K562 (cell line): ENCODE results near the gene DCAKD. TPM values are rescaled to one million over a fixed set of nuclear protein-coding genes. Genes with fewer than 3 reads are reported as not detected.

ENCODE experiments used
- ATAC-seq: fragments of 200-7000 bp; cut with Tn5 transposase; 3 replicates; pipeline ENCODE4 v1.9.1; 2020; ENCODE audit warnings: moderate library complexity
- BruUV-seq: library from RNA; stranded (reverse); fragments of 400-500 nt; replicated peaks from 2 replicates; lab custom pipeline; 2021; lab: Mats Ljungman, UMichigan
- CTCF ChIA-PET: fragments of 300-600 bp; formaldehyde crosslinking; extraction: SDS; loops from one replicate; lab custom pipeline; 2021; ENCODE audit warnings: low intra/inter-chr PET ratio; lab: Yijun Ruan, JAX
- POLR2A ChIA-PET: fragments of 300-600, 350-650 bp; sonication (Branson Sonifier 250); formaldehyde crosslinking; extraction: SDS; loops from one replicate; lab custom pipeline; 2021; ENCODE audit warnings: antibody characterized with exemption, inconsistent platforms; lab: Yijun Ruan, JAX
- DNase-seq, 4 experiments: peaks; one replicate each; pipeline versions ENCODE4 v3.0.0 to v3.0.0-alpha.2; 2011 to 2018; ENCODE audit warnings: low spot score in 3 of 4, mixed read lengths in 3 of 4; ENCODE audit errors: extremely low read depth in 1 of 4
- FAIRE-seq: peaks from 2 replicates; lab custom pipeline; 2011; peaks lifted over from hg19 to GRCh38; lab: Jason Lieb, UNC
- H2AFZ ChIP-seq: 2 replicates; pipeline ENCODE4 v1.6.0; 2011; ENCODE audit warnings: low read depth, low read length, control low read depth, inconsistent platforms
- H3K27ac ChIP-seq: fragments of 200-600 bp; 3 replicates; pipeline ENCODE4 v1.8.0; 2011; ENCODE audit warnings: low read depth, mild to moderate bottlenecking, control low read depth, inconsistent platforms, low read length, moderate library complexity, mixed read lengths; ENCODE audit errors: extremely low read depth
- H3K27me3 ChIP-seq, 2 experiments: fragments of 300-600 bp in 1 of 2; 2 replicates in 1 of 2; 3 replicates in 1 of 2; pipeline versions ENCODE4 v1.6.0 to v1.8.0; 2011; ENCODE audit warnings: inconsistent platforms in 2 of 2, low read length in 2 of 2, mild to moderate bottlenecking in 1 of 2, mixed read lengths in 1 of 2, moderate library complexity in 1 of 2; ENCODE audit not compliant: control insufficient read depth in 2 of 2, insufficient read depth in 2 of 2
- H3K36me3 ChIP-seq: fragments of 300-600 bp; 3 replicates; pipeline ENCODE4 v1.8.0; 2011; ENCODE audit warnings: mild to moderate bottlenecking, low read length, inconsistent platforms; ENCODE audit not compliant: control insufficient read depth, insufficient read depth
- H3K4me1 ChIP-seq, 2 experiments: fragments of 200-600 bp in 1 of 2; replicated peaks in 1 of 2; 2 replicates in 1 of 2; 3 replicates in 1 of 2; pipeline versions ENCODE4 v1.5.1 to v1.8.0; 2011; ENCODE audit warnings: inconsistent platforms in 2 of 2, low read length in 2 of 2, mild to moderate bottlenecking in 1 of 2, mixed read lengths in 1 of 2, moderate library complexity in 1 of 2; ENCODE audit not compliant: control insufficient read depth in 2 of 2, insufficient read depth in 2 of 2
- H3K4me2 ChIP-seq: 2 replicates; pipeline ENCODE4 v1.6.1; 2011; ENCODE audit warnings: low read length, control low read depth, inconsistent platforms, mixed read lengths; ENCODE audit not compliant: insufficient read depth
- H3K4me3 ChIP-seq: fragments of 200-600 bp; sonication (generic), shearing (Covaris generic); 2 replicates; pipeline ENCODE4 v1.5.1; 2016; ENCODE audit warnings: control low read depth, inconsistent platforms
- H3K79me2 ChIP-seq: fragments of 200-600 bp; 3 replicates; pipeline ENCODE4 v1.8.0; 2011; ENCODE audit warnings: low read length, inconsistent platforms; ENCODE audit not compliant: control insufficient read depth, insufficient read depth
- H3K9ac ChIP-seq, 2 experiments: 2 replicates each; pipeline versions ENCODE4 v1.6.0 to v1.6.1; 2011; ENCODE audit warnings: low read depth in 2 of 2, low read length in 2 of 2, control low read depth in 1 of 2, inconsistent platforms in 1 of 2, mild to moderate bottlenecking in 1 of 2, mixed read lengths in 1 of 2; ENCODE audit not compliant: insufficient read depth in 1 of 2
- H3K9me1 ChIP-seq: one replicate; pipeline ENCODE4 v1.6.0; 2011; ENCODE audit warnings: inconsistent platforms, mild to moderate bottlenecking, low read length, moderate library complexity; ENCODE audit not compliant: control insufficient read depth, insufficient read depth
- H3K9me3 ChIP-seq: replicated peaks from 2 replicates; pipeline ENCODE4 v1.5.1; 2011; ENCODE audit warnings: low read depth, low read length, inconsistent platforms; ENCODE audit not compliant: control insufficient read depth, insufficient read depth
- H4K20me1 ChIP-seq: replicated peaks from 2 replicates; pipeline ENCODE4 v1.6.1; 2011; ENCODE audit warnings: low read length, inconsistent platforms, mixed read lengths; ENCODE audit not compliant: control insufficient read depth, insufficient read depth
- FOXP1 ChIP-seq: sonication (generic); formaldehyde crosslinking; IDR thresholded peaks from 2 replicates; pipeline ENCODE4 v1.8.0; 2022; ENCODE audit warnings: mild to moderate bottlenecking, missing genetic modification reagents
- GATA2 ChIP-seq: sonication (generic); formaldehyde crosslinking; IDR thresholded peaks from 2 replicates; pipeline ENCODE4 v1.4.0; 2020; ENCODE audit warnings: mild to moderate bottlenecking, missing genetic modification reagents
- HMG20B ChIP-seq: fragments of 250-450 bp; sonication (Bioruptor Pico); IDR thresholded peaks from 2 replicates; pipeline ENCODE4 v1.5.0; 2021; ENCODE audit warnings: mild to moderate bottlenecking
- NR4A1 ChIP-seq, 2 experiments: fragments of 250-450 bp in 1 of 2; fragments of 450-650 bp in 1 of 2; sonication (Bioruptor Pico) in 1 of 2; IDR thresholded peaks; 2 replicates each; pipeline versions ENCODE4 v1.4.0 to v1.6.1; 2016 to 2020; ENCODE audit warnings: mild to moderate bottlenecking in 2 of 2, missing compliant biosample characterization in 1 of 2, missing genetic modification characterization in 1 of 2, moderate library complexity in 1 of 2
- POLR2G ChIP-seq: fragments of 200-400 bp; formaldehyde crosslinking; IDR thresholded peaks from 2 replicates; pipeline ENCODE4 v1.6.1; 2017; ENCODE audit warnings: low read depth, mild to moderate bottlenecking, antibody characterized with exemption, low read length, moderate library complexity
- TAF9B ChIP-seq: fragments of 450-650 bp; IDR thresholded peaks from 2 replicates; pipeline ENCODE4 v1.6.1; 2018; ENCODE audit warnings: mild to moderate bottlenecking; ENCODE audit not compliant: partially characterized antibody
- WGBS: fragments of 100-300 bp; shearing (Covaris generic); methylation state at CpG from one replicate; pipeline ENCODE4 v1.1.6; 2016; ENCODE audit warnings: low coverage, mixed read lengths; ENCODE audit not compliant: insufficient coverage; ENCODE audit errors: missing lambda C conversion rate; 5-methylcytosine and 5-hydroxymethylcytosine counted together
- in situ Hi-C: fragments of 300-500 bp; cut with MboI; formaldehyde crosslinking; loops from 4 replicates; pipeline ENCODE4 v1.15.0; 2018; ENCODE audit warnings: inconsistent platforms, mixed read lengths
- intact Hi-C: fragments of 100-400 bp; cut with micrococcal nuclease; formaldehyde crosslinking; loops from 2 replicates; pipeline ENCODE4 v1.14.2; 2022
- polyA plus RNA-seq, 8 experiments: library from polyadenylated mRNA; depleted of rRNA in 4 of 8; stranded (reverse) in 5 of 8; unstranded in 3 of 8; fragments of >200 nt; fragmentation: Nextera tagmentation in 2 of 8; fragmentation: Illumina TruSeq in 1 of 8; extraction: Ambion mirVana in 2 of 8; extraction: Trizol in 1 of 8; gene quantifications; 2 replicates each; pipeline versions ENCODE4 v1.2.1 to v1.2.3, GENCODE V29; 2011 to 2014; ENCODE audit warnings: inconsistent platforms in 1 of 8, missing spikeins in 1 of 8
- total RNA-seq, 7 experiments: library from RNA; depleted of rRNA in 6 of 7; stranded (reverse); fragments of >200 nt in 6 of 7; fragmentation: Illumina TruSeq in 2 of 7; extraction: Trizol in 2 of 7; gene quantifications; 2 replicates each; pipeline versions ENCODE4 v1.2.1 to v1.2.3, GENCODE V29; 2011 to 2021; ENCODE audit warnings: low replicate concordance in 1 of 7

The DCAKD gene
- total and polyA plus RNA-seq, 9 of the 15 experiments (the other 6 are each of a cell fraction or from before 2014, with no cell fraction given), result 7.9 to 35.5 (median 21.4) TPM

DNA sequence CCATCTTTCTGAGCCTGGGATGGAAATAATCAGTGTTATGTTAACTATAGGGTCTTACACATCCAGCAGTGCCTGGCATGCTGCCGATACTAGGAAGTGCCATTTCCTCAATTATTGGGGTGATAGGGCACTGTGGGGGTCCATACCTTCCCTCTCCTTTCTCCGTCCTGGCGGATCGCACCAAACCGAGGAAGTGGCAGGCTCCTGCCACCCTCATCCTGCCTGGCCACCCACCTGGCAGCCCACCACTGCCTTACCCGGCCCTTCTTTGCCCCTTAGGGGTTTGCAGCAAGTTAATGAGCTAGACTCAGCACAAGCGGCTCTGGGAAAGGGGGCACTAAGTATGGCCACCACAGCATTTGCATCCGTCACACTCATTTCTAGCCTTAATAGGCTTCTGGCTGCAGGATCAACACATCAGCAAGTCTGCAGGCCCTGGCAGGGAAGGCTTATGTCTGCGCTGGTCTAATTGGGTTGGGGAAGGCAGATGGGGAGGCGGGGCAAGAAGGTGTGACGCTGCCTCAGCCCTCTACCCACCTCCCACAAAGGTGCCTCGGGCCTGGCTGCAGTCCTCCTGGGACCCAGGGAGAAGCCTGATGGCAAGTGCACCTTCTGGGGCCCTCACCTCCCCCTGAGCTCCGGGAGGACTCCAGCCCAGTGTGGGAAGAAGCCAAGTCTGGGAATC lies 28.6 kb downstream of the DCAKD start:
- Histone ChIP-seq H3K4me1 (peaks cover 24 to 39% of the 10 kb centered on the region in 2 experiments; a peak in 4 of 5 replicates), H3K36me3 (peaks cover 20% of the 10 kb centered on the region; the same call in 2 of the 3 replicates), H3K9me3 (no peaks in the 10 kb centered on the region), H3K27me3 (no peaks in the 10 kb centered on the region), H3K27ac (no peak overlapping the region), H2AFZ (no peak overlapping the region)
- intact Hi-C loops, result no loop called here
- in situ Hi-C loops, result no loop called here
- FAIRE-seq, result no peak
- CTCF ChIA-PET, result interaction anchor here (0.6 to 4.7 kb wide), 3 partner anchors 103 to 244 kb away, joined by 3 to 34 read pairs (median 3); partner anchors contain the start of gene PLCD3
- TF ChIP-seq POLR2G (peak; percentile 19; the same call in 1 of the 2 replicates), HMG20B (CRISPR knock-in tag) (no peak)
- TF ChIP-seq, all 486 proteins: peak for 1
- POLR2A ChIA-PET, result interaction anchor here (0.7 to 1.6 kb wide), 6 partner anchors 9 to 1321 kb away, joined by 3 to 10 read pairs (median 4); no protein-coding TSS in a partner anchor
- no TSS peak for BruUV-seq
- Histone ChIP-seq H3K4me3 (no peak overlapping the region), H3K79me2 (no peaks in the 10 kb centered on the region), H3K4me2 (no peak overlapping the region), H3K9me1 (peaks cover 3% of the 10 kb centered on the region), H4K20me1 (0 out of 2 replicates have a peak, but pooled peaks cover 6% of the 10 kb centered on the region), H3K9ac (no peak overlapping the region)
- ATAC-seq, result no peak
- DNase-seq, result no peak
- 83% methylated on average over 13 of the region's 13 CpGs for WGBS

DNA sequence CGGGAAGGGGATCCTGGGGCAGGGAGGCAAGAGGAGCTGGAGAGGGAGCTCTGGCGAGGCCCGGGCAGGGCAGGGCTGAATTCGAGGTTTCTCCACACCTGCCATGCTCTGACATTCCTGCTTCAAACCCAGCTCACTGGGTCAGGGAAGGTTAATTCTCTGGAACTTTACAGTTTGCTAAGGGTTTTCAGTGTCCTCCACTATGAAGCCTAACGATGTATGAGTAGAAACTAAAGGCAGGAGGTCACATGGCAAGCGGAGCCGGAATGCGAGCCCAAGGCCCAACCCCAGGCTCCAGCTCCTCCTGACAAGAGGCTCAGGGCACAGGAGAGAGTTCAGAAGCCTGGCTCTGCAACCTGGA lies 29.2 kb downstream of the DCAKD start:
- BruUV-seq, result no TSS peak
- Histone ChIP-seq H3K9me3 (no peaks in the 10 kb centered on the region), H3K36me3 (peaks cover 18% of the 10 kb centered on the region; the same call in 2 of the 3 replicates), H3K4me1 (peaks cover 24 to 39% of the 10 kb centered on the region in 2 experiments; a peak in 4 of 5 replicates), H3K27me3 (no peaks in the 10 kb centered on the region), H3K27ac (no peak overlapping the region), H2AFZ (no peak overlapping the region; the same call in 1 of the 2 replicates), H3K9ac (peak overlapping the region in 1 of 2 experiments; percentile 89; a peak in 2 of 4 replicates), H3K4me2 (0 out of 2 replicates have a peak overlapping the region, but pooled peaks have one; percentile 29), H3K79me2 (no peaks in the 10 kb centered on the region), H3K4me3 (no peak overlapping the region), H3K9me1 (peaks cover 3% of the 10 kb centered on the region), H4K20me1 (0 out of 2 replicates have a peak, but pooled peaks cover 6% of the 10 kb centered on the region)
- CTCF ChIA-PET, result interaction anchor here (0.6 to 4.7 kb wide), 3 partner anchors 103 to 243 kb away, joined by 3 to 34 read pairs (median 3); partner anchors contain the start of gene PLCD3
- no peak for DNase-seq
- 74% methylated on average over 8 of the region's 8 CpGs for WGBS
- in situ Hi-C loops (no loop called here), intact Hi-C loops (no loop called here)
- ATAC-seq, result peak; percentile 4; the same call in 2 of the 3 replicates
- FAIRE-seq, result no peak
- POLR2A ChIA-PET, result interaction anchor here (0.7 to 1.6 kb wide), 7 partner anchors 9 to 1321 kb away, joined by 3 to 10 read pairs (median 4); no protein-coding TSS in a partner anchor
- TF ChIP-seq NR4A1 (CRISPR knock-in tag; IDR thresholded peaks at IDR 0.05), result no peak
- TF ChIP-seq NR4A1 (tag; IDR thresholded peaks at IDR 0.05), result 0 out of 2 replicates have a peak, but pooled peaks have one; percentile 4
- 0 out of 2 replicates have a peak, but pooled peaks have one; percentile 3 for TF ChIP-seq FOXP1 (CRISPR knock-in tag)
- TF ChIP-seq TAF9B, result no peak
- TF ChIP-seq GATA2, result no peak
